Neural progenitor cell (in vitro differentiated cells): Measurements from ENCODE around the gene TMEM30A. TPM values are rescaled to one million over a fixed set of nuclear protein-coding genes. Genes with fewer than 3 reads are reported as not detected.
A peak's percentile ranks its signal among the peaks of the same experiment; 100 is the strongest.

Experiments used
- DNase-seq: peaks from one replicate; pipeline ENCODE4 v3.0.0-alpha.2; 2016; ENCODE audit warnings: low spot score
- H2AFZ ChIP-seq: fragments of 200-600 bp; sonication (generic); replicated peaks from 2 replicates; pipeline ENCODE4 v1.6.1; 2016; ENCODE audit warnings: antibody characterized with exemption
- H3F3A ChIP-seq: fragments of 200-600 bp; sonication (generic); 2 replicates; pipeline ENCODE4 v1.6.1; 2016; ENCODE audit warnings: antibody characterized with exemption, low read depth
- H3K27ac ChIP-seq: fragments of 200-600 bp; sonication (generic); 2 replicates; pipeline ENCODE4 v1.5.1; 2016; ENCODE audit warnings: mild to moderate bottlenecking
- H3K27me3 ChIP-seq: fragments of 200-600 bp; sonication (generic); 2 replicates; pipeline ENCODE4 v1.6.1; 2016; ENCODE audit warnings: mild to moderate bottlenecking, moderate library complexity
- H3K36me3 ChIP-seq: fragments of 200-600 bp; sonication (generic); 2 replicates; pipeline ENCODE4 v1.5.1; 2016
- H3K4me1 ChIP-seq: fragments of 200-600 bp; sonication (generic); 2 replicates; pipeline ENCODE4 v1.6.1; 2016; ENCODE audit warnings: mixed run types
- H3K4me2 ChIP-seq: fragments of 200-600 bp; sonication (generic); 2 replicates; pipeline ENCODE4 v1.6.1; 2016
- H3K4me3 ChIP-seq: fragments of 200-600 bp; sonication (generic); 2 replicates; pipeline ENCODE4 v1.5.1; 2016
- H3K79me2 ChIP-seq: fragments of 200-600 bp; sonication (generic); 2 replicates; pipeline ENCODE4 v1.6.1; 2016; ENCODE audit warnings: low read depth
- H3K9ac ChIP-seq: fragments of 200-600 bp; sonication (generic); 2 replicates; pipeline ENCODE4 v1.6.1; 2016
- H3K9me3 ChIP-seq: fragments of 200-600 bp; sonication (generic); 2 replicates; pipeline ENCODE4 v1.5.1; 2016; ENCODE audit warnings: low read depth
- H4K20me1 ChIP-seq: fragments of 200-600 bp; sonication (generic); 2 replicates; pipeline ENCODE4 v1.6.1; 2016; ENCODE audit warnings: low read depth
- H3K27ac Mint-ChIP-seq: 3 replicates; pipeline ENCODE4 v1.8.0; 2021; ENCODE audit warnings: mixed read lengths
- H3K27me3 Mint-ChIP-seq: 2 replicates; pipeline ENCODE4 v1.8.0; 2022; ENCODE audit warnings: low read depth, mild to moderate bottlenecking, inconsistent platforms, moderate library complexity, mixed read lengths; ENCODE audit not compliant: insufficient read depth
- H3K36me3 Mint-ChIP-seq: 3 replicates; pipeline ENCODE4 v1.8.0; 2021; ENCODE audit warnings: mixed read lengths
- H3K4me1 Mint-ChIP-seq: 3 replicates; pipeline ENCODE4 v1.8.0; 2021; ENCODE audit warnings: mixed read lengths
- H3K4me3 Mint-ChIP-seq: 3 replicates; pipeline ENCODE4 v1.8.0; 2021; ENCODE audit warnings: mild to moderate bottlenecking, moderate library complexity, mixed read lengths
- H3K9me3 Mint-ChIP-seq: 3 replicates; pipeline ENCODE4 v1.8.0; 2020; ENCODE audit warnings: mixed read lengths
- EZH2 ChIP-seq: fragments of 200-600 bp; sonication (generic); IDR thresholded peaks from 2 replicates; pipeline ENCODE4 v1.6.1; 2017; ENCODE audit warnings: antibody characterized with exemption, mild to moderate bottlenecking, moderate library complexity
- EZH2phosphoT487 ChIP-seq: fragments of 200-600 bp; sonication (generic); IDR thresholded peaks from 2 replicates; pipeline ENCODE4 v1.6.1; 2017; ENCODE audit warnings: antibody characterized with exemption
- total RNA-seq: library from RNA; depleted of rRNA; stranded (reverse); fragments of >200 nt; gene quantifications from 2 replicates; pipeline ENCODE4 v1.2.3, GENCODE V29; 2015; ENCODE audit warnings: low replicate concordance
- TF ChIP-seq, protein P1 (sequence below): fragments of 200-600 bp; sonication (generic); IDR thresholded peaks from 2 replicates; pipeline ENCODE4 v1.5.1; 2017; ENCODE audit warnings: antibody characterized with exemption, mild to moderate bottlenecking

TMEM30A gene
- total RNA-seq, 1 donor from 2014 or later, result 86.0 TPM

DNA sequence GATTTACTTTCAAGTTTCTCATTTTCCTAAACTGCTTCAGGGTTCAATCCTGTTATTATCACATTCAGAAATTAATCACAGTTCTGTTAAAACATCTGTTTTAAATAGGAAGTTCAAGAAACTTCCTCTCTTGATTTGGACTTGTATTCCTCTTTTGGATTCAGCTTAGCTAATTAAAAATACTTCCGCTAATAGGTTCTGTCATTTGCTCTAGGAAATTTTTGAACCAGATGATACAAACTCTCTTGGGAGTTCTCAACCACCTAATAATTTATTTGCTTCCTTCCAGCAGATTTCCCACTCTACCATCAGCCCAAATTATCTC is 15.9 kb upstream of the TMEM30A start:
- Histone ChIP-seq H3K36me3 (no peaks in the 10 kb centered on the region), H3K4me1 (peaks cover 25% of the 10 kb centered on the region), H3K4me2 (peak overlapping the region; percentile 24), H4K20me1 (no peaks in the 10 kb centered on the region), H3K79me2 (no peaks in the 10 kb centered on the region), H3F3A (peaks cover 29% of the 10 kb centered on the region), H3K9ac (no peak overlapping the region), H3K9me3 (no peaks in the 10 kb centered on the region), H3K27ac (no peak overlapping the region), H3K27me3 (no peaks in the 10 kb centered on the region), H2AFZ (no peak overlapping the region), H3K4me3 (no peak overlapping the region)
- no peak for DNase-seq
- TF ChIP-seq EZH2phosphoT487 (no peak), EZH2 (no peak)
- TF ChIP-seq, protein P1, sequence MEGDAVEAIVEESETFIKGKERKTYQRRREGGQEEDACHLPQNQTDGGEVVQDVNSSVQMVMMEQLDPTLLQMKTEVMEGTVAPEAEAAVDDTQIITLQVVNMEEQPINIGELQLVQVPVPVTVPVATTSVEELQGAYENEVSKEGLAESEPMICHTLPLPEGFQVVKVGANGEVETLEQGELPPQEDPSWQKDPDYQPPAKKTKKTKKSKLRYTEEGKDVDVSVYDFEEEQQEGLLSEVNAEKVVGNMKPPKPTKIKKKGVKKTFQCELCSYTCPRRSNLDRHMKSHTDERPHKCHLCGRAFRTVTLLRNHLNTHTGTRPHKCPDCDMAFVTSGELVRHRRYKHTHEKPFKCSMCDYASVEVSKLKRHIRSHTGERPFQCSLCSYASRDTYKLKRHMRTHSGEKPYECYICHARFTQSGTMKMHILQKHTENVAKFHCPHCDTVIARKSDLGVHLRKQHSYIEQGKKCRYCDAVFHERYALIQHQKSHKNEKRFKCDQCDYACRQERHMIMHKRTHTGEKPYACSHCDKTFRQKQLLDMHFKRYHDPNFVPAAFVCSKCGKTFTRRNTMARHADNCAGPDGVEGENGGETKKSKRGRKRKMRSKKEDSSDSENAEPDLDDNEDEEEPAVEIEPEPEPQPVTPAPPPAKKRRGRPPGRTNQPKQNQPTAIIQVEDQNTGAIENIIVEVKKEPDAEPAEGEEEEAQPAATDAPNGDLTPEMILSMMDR, result no peak
- Mint-ChIP-seq H3K36me3 (no peaks in the 10 kb centered on the region), H3K27ac (no peak overlapping the region), H3K4me1 (peaks cover 13% of the 10 kb centered on the region), H3K9me3 (no peaks in the 10 kb centered on the region), H3K27me3 (no peaks in the 10 kb centered on the region), H3K4me3 (no peak overlapping the region)

DNA sequence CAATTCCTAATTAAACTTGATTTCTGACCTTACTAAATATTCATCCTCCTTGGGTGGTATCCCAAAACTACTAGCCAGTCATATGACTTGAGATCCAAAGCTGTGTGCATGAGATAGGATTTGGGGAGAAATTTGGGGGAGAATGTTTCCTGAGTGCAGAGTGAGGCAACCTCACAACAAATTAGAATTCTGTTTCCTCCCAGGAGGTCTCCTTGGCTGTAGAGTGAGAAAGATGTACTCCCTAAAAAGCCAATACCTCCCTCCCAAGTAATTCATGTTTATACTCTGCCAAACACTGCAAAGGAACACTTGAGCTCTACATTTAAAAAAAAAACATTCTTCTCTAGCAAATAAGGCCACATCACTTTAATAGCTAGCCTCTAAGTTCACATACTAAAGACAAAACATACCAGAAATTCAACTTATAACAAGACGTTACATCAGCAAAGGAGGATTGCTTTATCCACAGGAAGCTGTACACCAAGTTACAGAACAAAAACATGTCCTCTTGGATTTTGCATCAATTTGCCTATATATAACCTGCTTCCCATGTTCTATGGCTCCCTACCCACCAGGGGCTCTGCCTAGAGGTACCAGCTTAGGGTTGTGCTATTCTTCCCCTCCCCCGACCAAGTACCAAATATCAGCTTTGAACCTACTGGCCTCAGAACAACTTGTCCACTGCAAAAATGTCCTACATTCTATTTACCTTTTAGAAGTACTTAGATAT is 15.4 kb upstream of the TMEM30A start:
- H3K27me3 ChIP-seq, result no peaks in the 10 kb centered on the region
- no peaks in the 10 kb centered on the region for H3K9me3 ChIP-seq
- DNase-seq, result peak; percentile 17
- no peak overlapping the region for H3K9ac ChIP-seq
- peaks cover 30% of the 10 kb centered on the region for H3F3A ChIP-seq
- Mint-ChIP-seq H3K4me3 (no peak overlapping the region), H3K9me3 (no peaks in the 10 kb centered on the region), H3K4me1 (peaks cover 13% of the 10 kb centered on the region), H3K36me3 (no peaks in the 10 kb centered on the region), H3K27ac (no peak overlapping the region), H3K27me3 (no peaks in the 10 kb centered on the region)
- TF ChIP-seq, protein P1, result no peak
- TF ChIP-seq EZH2 (no peak), EZH2phosphoT487 (no peak)
- no peak overlapping the region for H3K27ac ChIP-seq
- H3K4me2 ChIP-seq, result peak overlapping the region; percentile 24
- peaks cover 25% of the 10 kb centered on the region for H3K4me1 ChIP-seq
- no peaks in the 10 kb centered on the region for H3K79me2 ChIP-seq
- no peaks in the 10 kb centered on the region for H4K20me1 ChIP-seq
- H3K36me3 ChIP-seq, result no peaks in the 10 kb centered on the region
- no peak overlapping the region for H2AFZ ChIP-seq
- H3K4me3 ChIP-seq, result no peak overlapping the region

DNA sequence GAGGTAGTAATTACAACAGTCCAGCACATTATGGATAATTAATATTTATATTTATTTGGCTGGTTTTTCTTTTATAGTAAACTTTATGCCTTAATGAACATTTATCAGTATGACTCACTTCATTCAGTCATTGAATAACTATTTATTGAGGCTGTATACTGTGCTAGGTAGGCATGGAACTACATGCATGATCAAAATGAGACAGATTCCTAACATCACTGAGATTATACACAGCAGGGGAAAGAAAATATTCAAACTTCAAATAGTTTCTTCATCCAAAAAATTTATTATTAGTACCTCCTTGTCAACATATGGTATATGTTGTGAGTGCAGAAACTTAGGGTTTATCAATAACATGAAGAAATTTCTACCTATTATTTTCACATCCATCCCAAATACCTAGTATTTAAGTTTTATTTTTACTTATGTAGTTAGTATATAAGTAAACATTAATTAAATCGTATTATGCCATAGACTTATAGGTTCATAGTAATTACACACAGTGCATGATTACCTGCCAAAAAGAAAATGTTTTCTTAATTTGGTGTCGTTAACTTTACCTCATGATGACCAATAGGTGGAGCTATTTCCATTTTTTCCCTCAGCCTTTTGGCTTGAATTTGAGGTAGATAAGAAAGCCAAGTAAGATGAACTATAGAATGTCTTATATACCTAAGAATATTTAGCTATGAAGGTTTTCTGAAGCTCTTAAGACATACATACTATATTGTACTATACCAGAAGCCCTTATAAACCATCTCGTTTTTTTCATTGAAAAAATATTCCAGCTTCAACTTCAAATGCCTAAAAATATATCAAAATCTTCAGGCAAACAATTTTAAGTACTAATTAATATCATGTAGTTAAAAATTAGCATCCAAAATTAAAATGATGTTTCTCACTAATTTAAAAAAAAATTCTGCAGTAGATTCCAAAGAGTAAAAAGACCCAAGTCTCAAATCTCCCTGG is 12.5 kb upstream of the TMEM30A start:
- no peak overlapping the region for H3K9ac ChIP-seq
- no peaks in the 10 kb centered on the region for H3K27me3 ChIP-seq
- TF ChIP-seq EZH2phosphoT487, result no peak
- TF ChIP-seq, protein P1, result peak; percentile 90
- H3K27ac ChIP-seq, result peak overlapping the region; percentile 39
- Mint-ChIP-seq H3K4me1 (peaks cover 13% of the 10 kb centered on the region), H3K9me3 (no peaks in the 10 kb centered on the region), H3K27ac (no peak overlapping the region), H3K36me3 (no peaks in the 10 kb centered on the region), H3K27me3 (no peaks in the 10 kb centered on the region), H3K4me3 (no peak overlapping the region)
- peaks cover 25% of the 10 kb centered on the region for H3K4me1 ChIP-seq
- DNase-seq, result peak; percentile 68
- H3K4me3 ChIP-seq, result peak overlapping the region; percentile 10
- H3F3A ChIP-seq, result peaks cover 41% of the 10 kb centered on the region
- H3K9me3 ChIP-seq, result no peaks in the 10 kb centered on the region
- no peaks in the 10 kb centered on the region for H4K20me1 ChIP-seq
- H2AFZ ChIP-seq, result no peak overlapping the region
- H3K36me3 ChIP-seq, result no peaks in the 10 kb centered on the region
- H3K79me2 ChIP-seq, result no peaks in the 10 kb centered on the region
- H3K4me2 ChIP-seq, result peak overlapping the region; percentile 47
